ENCODE data around the gene STMN3. TPM values are rescaled to one million over a fixed set of nuclear protein-coding genes. Genes with fewer than 3 reads are reported as not detected.

STMN3 gene
- polyA plus RNA-seq, 1 of the 3 experiments (the other 2 are of a cell fraction): 111 TPM

DNA sequence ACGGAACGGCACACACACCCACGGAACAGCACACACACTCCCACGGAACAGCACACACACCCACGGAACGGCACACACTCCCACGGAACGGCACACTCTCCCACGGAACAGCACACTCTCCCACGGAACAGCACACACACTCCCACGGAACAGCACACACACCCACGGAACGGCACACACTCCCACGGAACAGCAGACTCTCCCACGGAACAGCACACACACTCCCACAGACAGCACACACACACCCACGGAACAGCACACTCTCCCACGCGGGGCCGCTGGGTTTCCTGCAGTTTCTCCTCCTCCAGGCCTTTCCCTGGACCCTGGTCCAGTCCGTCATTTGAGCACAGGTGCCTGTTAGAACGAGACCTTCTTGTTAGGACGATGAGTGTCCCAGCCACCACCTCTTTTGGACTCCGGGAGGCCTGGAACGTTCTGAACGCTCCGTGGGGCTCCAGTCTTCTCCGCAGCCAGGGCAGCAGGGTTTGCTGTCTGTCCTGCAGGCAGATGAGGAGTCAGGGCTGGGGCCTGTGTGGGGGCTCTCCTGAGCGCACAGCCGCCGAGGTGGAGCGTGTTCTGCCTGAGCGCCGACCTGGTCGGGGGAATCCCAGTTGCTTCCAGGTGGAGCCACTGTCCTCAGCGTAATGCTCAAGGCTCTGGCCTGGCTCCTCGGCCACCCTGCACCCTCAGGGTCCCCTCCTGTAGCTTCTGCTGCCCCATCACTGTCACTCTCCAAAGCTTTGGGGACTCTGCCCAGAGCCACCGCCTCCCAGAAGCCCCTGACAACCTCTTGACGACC, 25.6 kb upstream of the STMN3 start:
- Histone ChIP-seq H3F3A (replicated peaks; ENCODE audit: insufficient read depth) (peaks cover 12% of the 10 kb centered on the region), H3K4me3 (ENCODE audit: low read depth in 2 of 2, low read length in 1 of 2) (no peak overlapping the region), H3K4me1 (ENCODE audit: control insufficient read depth in 1 of 2, insufficient read depth in 2 of 2, low read depth in 1 of 2, low read length in 1 of 2) (peaks cover 0 to 16% of the 10 kb centered on the region in 2 experiments; a peak in 3 of 4 replicates), H3K36me3 (replicated peaks in 1 of 2; ENCODE audit: control insufficient read depth in 1 of 2, insufficient read depth in 2 of 2, low read length in 1 of 2) (peaks cover 6 to 8% of the 10 kb centered on the region in 2 experiments), H3K9me2 (no peaks in the 10 kb centered on the region), H3K27me3 (ENCODE audit: insufficient read depth) (no peaks in the 10 kb centered on the region), H3K9me3 (no peaks in the 10 kb centered on the region), H3K27ac (ENCODE audit: low read depth in 2 of 2, low read length in 1 of 2) (no peak overlapping the region), H4K20me1 (ENCODE audit: insufficient read depth) (no peaks in the 10 kb centered on the region), H3K9ac (no peak overlapping the region), H3K4me2 (no peak overlapping the region), H2AFZ (ENCODE audit: low read depth) (no peak overlapping the region), H3K79me2 (ENCODE audit: insufficient read depth) (no peaks in the 10 kb centered on the region)
- TF ChIP-seq TCF12 (IDR thresholded peaks at IDR 0.05) (no peak), FOSL2 (IDR thresholded peaks at IDR 0.05; ENCODE audit: borderline replicate concordance, low read depth) (no peak), GATA2 (CRISPR knock-in tag; IDR thresholded peaks at IDR 0.05) (no peak), FOXJ3 (CRISPR knock-in tag; IDR thresholded peaks at IDR 0.05) (no peak), RCOR1 (IDR thresholded peaks at IDR 0.05; ENCODE audit: low read length) (no peak), EZH2phosphoT487 (IDR thresholded peaks at IDR 0.05; ENCODE audit: borderline replicate concordance, low read depth) (no peak), MEF2A (IDR thresholded peaks at IDR 0.05; ENCODE audit: borderline replicate concordance, low read depth) (no peak), GABPA (IDR thresholded peaks at IDR 0.05; ENCODE audit: low read depth) (no peak), RFX5 (IDR thresholded peaks at IDR 0.05; ENCODE audit: low read length) (no peak), NRF1 (IDR thresholded peaks at IDR 0.05; ENCODE audit: low read depth, low read length) (no peak), TEAD4 (IDR thresholded peaks at IDR 0.05; ENCODE audit: borderline replicate concordance, insufficient read depth) (no peak)
- TF ChIP-seq, protein P1, sequence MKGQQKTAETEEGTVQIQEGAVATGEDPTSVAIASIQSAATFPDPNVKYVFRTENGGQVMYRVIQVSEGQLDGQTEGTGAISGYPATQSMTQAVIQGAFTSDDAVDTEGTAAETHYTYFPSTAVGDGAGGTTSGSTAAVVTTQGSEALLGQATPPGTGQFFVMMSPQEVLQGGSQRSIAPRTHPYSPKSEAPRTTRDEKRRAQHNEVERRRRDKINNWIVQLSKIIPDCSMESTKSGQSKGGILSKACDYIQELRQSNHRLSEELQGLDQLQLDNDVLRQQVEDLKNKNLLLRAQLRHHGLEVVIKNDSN (IDR thresholded peaks at IDR 0.05; ENCODE audit: borderline replicate concordance, low read depth): no peak
- TF ChIP-seq, protein P2, sequence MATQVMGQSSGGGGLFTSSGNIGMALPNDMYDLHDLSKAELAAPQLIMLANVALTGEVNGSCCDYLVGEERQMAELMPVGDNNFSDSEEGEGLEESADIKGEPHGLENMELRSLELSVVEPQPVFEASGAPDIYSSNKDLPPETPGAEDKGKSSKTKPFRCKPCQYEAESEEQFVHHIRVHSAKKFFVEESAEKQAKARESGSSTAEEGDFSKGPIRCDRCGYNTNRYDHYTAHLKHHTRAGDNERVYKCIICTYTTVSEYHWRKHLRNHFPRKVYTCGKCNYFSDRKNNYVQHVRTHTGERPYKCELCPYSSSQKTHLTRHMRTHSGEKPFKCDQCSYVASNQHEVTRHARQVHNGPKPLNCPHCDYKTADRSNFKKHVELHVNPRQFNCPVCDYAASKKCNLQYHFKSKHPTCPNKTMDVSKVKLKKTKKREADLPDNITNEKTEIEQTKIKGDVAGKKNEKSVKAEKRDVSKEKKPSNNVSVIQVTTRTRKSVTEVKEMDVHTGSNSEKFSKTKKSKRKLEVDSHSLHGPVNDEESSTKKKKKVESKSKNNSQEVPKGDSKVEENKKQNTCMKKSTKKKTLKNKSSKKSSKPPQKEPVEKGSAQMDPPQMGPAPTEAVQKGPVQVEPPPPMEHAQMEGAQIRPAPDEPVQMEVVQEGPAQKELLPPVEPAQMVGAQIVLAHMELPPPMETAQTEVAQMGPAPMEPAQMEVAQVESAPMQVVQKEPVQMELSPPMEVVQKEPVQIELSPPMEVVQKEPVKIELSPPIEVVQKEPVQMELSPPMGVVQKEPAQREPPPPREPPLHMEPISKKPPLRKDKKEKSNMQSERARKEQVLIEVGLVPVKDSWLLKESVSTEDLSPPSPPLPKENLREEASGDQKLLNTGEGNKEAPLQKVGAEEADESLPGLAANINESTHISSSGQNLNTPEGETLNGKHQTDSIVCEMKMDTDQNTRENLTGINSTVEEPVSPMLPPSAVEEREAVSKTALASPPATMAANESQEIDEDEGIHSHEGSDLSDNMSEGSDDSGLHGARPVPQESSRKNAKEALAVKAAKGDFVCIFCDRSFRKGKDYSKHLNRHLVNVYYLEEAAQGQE (IDR thresholded peaks at IDR 0.05; ENCODE audit: low read depth, low read length): no peak
- TF ChIP-seq, protein P3, sequence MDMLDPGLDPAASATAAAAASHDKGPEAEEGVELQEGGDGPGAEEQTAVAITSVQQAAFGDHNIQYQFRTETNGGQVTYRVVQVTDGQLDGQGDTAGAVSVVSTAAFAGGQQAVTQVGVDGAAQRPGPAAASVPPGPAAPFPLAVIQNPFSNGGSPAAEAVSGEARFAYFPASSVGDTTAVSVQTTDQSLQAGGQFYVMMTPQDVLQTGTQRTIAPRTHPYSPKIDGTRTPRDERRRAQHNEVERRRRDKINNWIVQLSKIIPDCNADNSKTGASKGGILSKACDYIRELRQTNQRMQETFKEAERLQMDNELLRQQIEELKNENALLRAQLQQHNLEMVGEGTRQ (IDR thresholded peaks at IDR 0.05; ENCODE audit: borderline replicate concordance, low read depth, low read length): no peak
- TF ChIP-seq, protein P4, sequence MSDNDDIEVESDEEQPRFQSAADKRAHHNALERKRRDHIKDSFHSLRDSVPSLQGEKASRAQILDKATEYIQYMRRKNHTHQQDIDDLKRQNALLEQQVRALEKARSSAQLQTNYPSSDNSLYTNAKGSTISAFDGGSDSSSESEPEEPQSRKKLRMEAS (IDR thresholded peaks at IDR 0.05; ENCODE audit: low read depth): no peak
- TF ChIP-seq, protein P5, sequence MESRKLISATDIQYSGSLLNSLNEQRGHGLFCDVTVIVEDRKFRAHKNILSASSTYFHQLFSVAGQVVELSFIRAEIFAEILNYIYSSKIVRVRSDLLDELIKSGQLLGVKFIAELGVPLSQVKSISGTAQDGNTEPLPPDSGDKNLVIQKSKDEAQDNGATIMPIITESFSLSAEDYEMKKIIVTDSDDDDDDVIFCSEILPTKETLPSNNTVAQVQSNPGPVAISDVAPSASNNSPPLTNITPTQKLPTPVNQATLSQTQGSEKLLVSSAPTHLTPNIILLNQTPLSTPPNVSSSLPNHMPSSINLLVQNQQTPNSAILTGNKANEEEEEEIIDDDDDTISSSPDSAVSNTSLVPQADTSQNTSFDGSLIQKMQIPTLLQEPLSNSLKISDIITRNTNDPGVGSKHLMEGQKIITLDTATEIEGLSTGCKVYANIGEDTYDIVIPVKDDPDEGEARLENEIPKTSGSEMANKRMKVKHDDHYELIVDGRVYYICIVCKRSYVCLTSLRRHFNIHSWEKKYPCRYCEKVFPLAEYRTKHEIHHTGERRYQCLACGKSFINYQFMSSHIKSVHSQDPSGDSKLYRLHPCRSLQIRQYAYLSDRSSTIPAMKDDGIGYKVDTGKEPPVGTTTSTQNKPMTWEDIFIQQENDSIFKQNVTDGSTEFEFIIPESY (IDR thresholded peaks at IDR 0.05; ENCODE audit: borderline replicate concordance, low read depth): no peak
- TF ChIP-seq, protein P6, sequence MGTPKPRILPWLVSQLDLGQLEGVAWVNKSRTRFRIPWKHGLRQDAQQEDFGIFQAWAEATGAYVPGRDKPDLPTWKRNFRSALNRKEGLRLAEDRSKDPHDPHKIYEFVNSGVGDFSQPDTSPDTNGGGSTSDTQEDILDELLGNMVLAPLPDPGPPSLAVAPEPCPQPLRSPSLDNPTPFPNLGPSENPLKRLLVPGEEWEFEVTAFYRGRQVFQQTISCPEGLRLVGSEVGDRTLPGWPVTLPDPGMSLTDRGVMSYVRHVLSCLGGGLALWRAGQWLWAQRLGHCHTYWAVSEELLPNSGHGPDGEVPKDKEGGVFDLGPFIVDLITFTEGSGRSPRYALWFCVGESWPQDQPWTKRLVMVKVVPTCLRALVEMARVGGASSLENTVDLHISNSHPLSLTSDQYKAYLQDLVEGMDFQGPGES (IDR thresholded peaks at IDR 0.05; ENCODE audit: low read depth, low read length): no peak
- TF ChIP-seq, protein P7, sequence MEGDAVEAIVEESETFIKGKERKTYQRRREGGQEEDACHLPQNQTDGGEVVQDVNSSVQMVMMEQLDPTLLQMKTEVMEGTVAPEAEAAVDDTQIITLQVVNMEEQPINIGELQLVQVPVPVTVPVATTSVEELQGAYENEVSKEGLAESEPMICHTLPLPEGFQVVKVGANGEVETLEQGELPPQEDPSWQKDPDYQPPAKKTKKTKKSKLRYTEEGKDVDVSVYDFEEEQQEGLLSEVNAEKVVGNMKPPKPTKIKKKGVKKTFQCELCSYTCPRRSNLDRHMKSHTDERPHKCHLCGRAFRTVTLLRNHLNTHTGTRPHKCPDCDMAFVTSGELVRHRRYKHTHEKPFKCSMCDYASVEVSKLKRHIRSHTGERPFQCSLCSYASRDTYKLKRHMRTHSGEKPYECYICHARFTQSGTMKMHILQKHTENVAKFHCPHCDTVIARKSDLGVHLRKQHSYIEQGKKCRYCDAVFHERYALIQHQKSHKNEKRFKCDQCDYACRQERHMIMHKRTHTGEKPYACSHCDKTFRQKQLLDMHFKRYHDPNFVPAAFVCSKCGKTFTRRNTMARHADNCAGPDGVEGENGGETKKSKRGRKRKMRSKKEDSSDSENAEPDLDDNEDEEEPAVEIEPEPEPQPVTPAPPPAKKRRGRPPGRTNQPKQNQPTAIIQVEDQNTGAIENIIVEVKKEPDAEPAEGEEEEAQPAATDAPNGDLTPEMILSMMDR (IDR thresholded peaks at IDR 0.05): no peak
- ChIA-PET POLR2A (no interaction called here), CTCF (no interaction called here)
- WGBS (ENCODE audit: low lambda C conversion rate): 90% methylated on average over 38 of the region's 38 CpGs
- DNase-seq: no peak
